Karpas-422 (cell line): ENCODE results near the gene ERICH3. TPM values are rescaled to one million over a fixed set of nuclear protein-coding genes. Genes with fewer than 3 reads are reported as not detected.

ENCODE experiments used
- DNase-seq: peaks from one replicate; pipeline ENCODE4 v3.0.0-alpha.2; 2015
- H2AFZ ChIP-seq: fragments of 200-600 bp; sonication (generic); 2 replicates; pipeline ENCODE4 v1.6.1; 2014; ENCODE audit warnings: antibody characterized with exemption, low read length, mixed read lengths
- H3K27ac ChIP-seq: fragments of 200-600 bp; sonication (generic); 2 replicates; pipeline ENCODE4 v1.5.1; 2014; ENCODE audit warnings: mild to moderate bottlenecking, low read length, moderate library complexity
- H3K27me3 ChIP-seq: fragments of 200-600 bp; sonication (generic); 2 replicates; pipeline ENCODE4 v1.6.1; 2014; ENCODE audit warnings: low read length, mixed read lengths
- H3K36me3 ChIP-seq: fragments of 200-600 bp; sonication (generic); 2 replicates; pipeline ENCODE4 v1.6.1; 2014; ENCODE audit warnings: low read length, mixed read lengths; ENCODE audit not compliant: insufficient read depth
- H3K4me1 ChIP-seq: fragments of 200-600 bp; sonication (generic); 2 replicates; pipeline ENCODE4 v1.6.1; 2014; ENCODE audit warnings: mild to moderate bottlenecking, low read length, mixed read lengths
- H3K4me2 ChIP-seq: fragments of 200-600 bp; sonication (generic); 2 replicates; pipeline ENCODE4 v1.6.1; 2014; ENCODE audit warnings: low read length, low read depth, mild to moderate bottlenecking; ENCODE audit not compliant: poor library complexity, severe bottlenecking
- H3K4me3 ChIP-seq: fragments of 200-600 bp; sonication (generic); 2 replicates; pipeline ENCODE4 v1.5.1; 2014; ENCODE audit warnings: mild to moderate bottlenecking, antibody characterized with exemption, low read length, mixed read lengths
- H3K79me2 ChIP-seq: fragments of 200-600 bp; sonication (generic); 2 replicates; pipeline ENCODE4 v1.6.1; 2014; ENCODE audit warnings: mild to moderate bottlenecking, low read length, mixed read lengths
- H3K9ac ChIP-seq: fragments of 200-600 bp; sonication (generic); 2 replicates; pipeline ENCODE4 v1.6.0; 2014; ENCODE audit warnings: low read length
- H3K9me2 ChIP-seq: fragments of 200-600 bp; sonication (generic), shearing (Covaris generic); replicated peaks from 2 replicates; pipeline ENCODE4 v1.6.0; 2014; ENCODE audit warnings: mild to moderate bottlenecking, low read length, moderate library complexity; ENCODE audit not compliant: insufficient read depth
- H3K9me3 ChIP-seq: fragments of 300-700, 200-600 bp; sonication (generic); 2 replicates; pipeline ENCODE4 v1.6.1; 2014; ENCODE audit warnings: low read length, mixed read lengths
- H4K20me1 ChIP-seq: fragments of 200-600 bp; sonication (generic); 2 replicates; pipeline ENCODE4 v1.6.1; 2014; ENCODE audit warnings: mild to moderate bottlenecking, antibody characterized with exemption, low read length, low read depth; ENCODE audit not compliant: insufficient read depth
- total RNA-seq: library from RNA; depleted of rRNA; stranded (reverse); fragments of >200 nt; shearing (Covaris generic); gene quantifications from 2 replicates; pipeline ENCODE4 v1.2.3, GENCODE V29; 2014; ENCODE audit warnings: low replicate concordance

Gene ERICH3
- total RNA-seq, 1 experiment from 2014 or later = not detected

DNA sequence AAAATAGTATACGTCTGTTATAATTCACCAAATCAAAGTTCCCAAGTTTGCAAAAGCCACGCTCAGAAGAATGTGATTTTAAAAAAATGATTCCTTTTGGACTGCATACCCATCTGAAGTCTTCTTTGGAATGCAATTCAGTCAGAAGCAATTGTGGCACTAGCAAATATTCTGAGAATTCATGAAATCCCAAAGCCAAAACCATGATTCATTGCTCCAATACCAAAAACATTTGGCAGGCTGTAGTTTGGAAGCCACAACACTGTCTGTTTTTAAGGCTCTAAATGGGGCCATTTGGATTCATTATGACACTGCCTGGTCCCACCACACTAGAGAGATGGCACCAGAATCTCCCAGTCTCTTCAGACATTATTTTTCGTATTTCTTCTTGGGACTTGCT is 139.4 kb downstream of the ERICH3 start:
- H3K4me2 ChIP-seq = no peak overlapping the region
- no peaks in the 10 kb centered on the region for H3K36me3 ChIP-seq
- H3K27ac ChIP-seq = no peak overlapping the region
- H2AFZ ChIP-seq = no peak overlapping the region
- DNase-seq = no peak
- no peak overlapping the region for H3K9ac ChIP-seq
- H3K27me3 ChIP-seq = no peaks in the 10 kb centered on the region
- H3K4me1 ChIP-seq = peaks cover 5% of the 10 kb centered on the region; the same call in 1 of the 2 replicates
- no peaks in the 10 kb centered on the region; the same call in 1 of the 2 replicates for H3K9me2 ChIP-seq
- H3K79me2 ChIP-seq = no peaks in the 10 kb centered on the region
- H3K4me3 ChIP-seq = no peak overlapping the region
- no peaks in the 10 kb centered on the region for H4K20me1 ChIP-seq
- H3K9me3 ChIP-seq = no peaks in the 10 kb centered on the region

DNA sequence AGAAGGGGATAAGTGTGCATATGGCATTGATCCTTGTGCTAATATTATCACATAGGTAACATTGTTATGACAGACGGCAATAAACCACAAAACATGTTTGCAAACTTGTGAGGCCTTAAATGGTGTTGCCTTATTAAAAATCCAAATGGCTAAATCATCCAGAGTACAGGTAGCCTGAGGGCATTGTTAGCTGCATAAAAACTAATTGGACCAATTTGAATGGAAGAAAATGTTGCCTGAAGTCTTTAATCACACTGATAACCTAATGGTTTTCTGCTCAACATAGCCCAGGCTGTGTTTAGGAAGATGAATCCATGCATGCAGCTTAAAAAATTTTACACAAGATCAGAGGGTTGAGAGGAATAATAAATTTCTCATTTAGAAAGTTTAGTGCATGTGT is 141.8 kb downstream of the ERICH3 start:
- Histone ChIP-seq H4K20me1 (no peaks in the 10 kb centered on the region), H3K4me2 (no peak overlapping the region), H2AFZ (no peak overlapping the region), H3K4me1 (peaks cover 5% of the 10 kb centered on the region; the same call in 1 of the 2 replicates), H3K9me2 (no peaks in the 10 kb centered on the region), H3K36me3 (no peaks in the 10 kb centered on the region), H3K79me2 (no peaks in the 10 kb centered on the region), H3K9ac (no peak overlapping the region), H3K4me3 (no peak overlapping the region), H3K9me3 (no peaks in the 10 kb centered on the region), H3K27me3 (no peaks in the 10 kb centered on the region), H3K27ac (no peak overlapping the region)
- no peak for DNase-seq

DNA sequence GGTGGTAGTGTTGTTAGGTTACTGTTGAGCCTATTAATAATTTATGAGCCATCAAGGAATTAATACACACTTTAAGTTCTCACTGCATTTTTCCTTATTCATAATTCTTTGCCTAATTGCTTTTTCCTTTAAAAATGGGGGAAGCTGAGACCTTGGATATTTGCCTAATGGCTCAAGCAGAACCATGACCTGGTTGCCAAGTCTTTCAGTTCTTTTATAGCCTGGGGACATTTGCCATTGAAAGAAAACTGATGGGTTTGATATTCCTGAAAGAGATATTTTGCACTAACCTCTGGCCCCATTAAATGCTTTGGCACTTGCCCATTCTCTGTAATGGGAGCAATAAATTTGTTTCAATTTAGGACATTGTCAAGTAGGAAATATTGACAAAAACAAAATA is 142.7 kb downstream of the ERICH3 start:
- H3K4me1 ChIP-seq = peaks cover 5% of the 10 kb centered on the region; the same call in 1 of the 2 replicates
- H3K79me2 ChIP-seq = no peaks in the 10 kb centered on the region
- no peak overlapping the region for H3K4me3 ChIP-seq
- H3K4me2 ChIP-seq = no peak overlapping the region
- H2AFZ ChIP-seq = no peak overlapping the region
- no peaks in the 10 kb centered on the region for H3K27me3 ChIP-seq
- no peak overlapping the region for H3K27ac ChIP-seq
- no peak for DNase-seq
- no peaks in the 10 kb centered on the region for H3K36me3 ChIP-seq
- H3K9me2 ChIP-seq = no peaks in the 10 kb centered on the region
- no peaks in the 10 kb centered on the region for H3K9me3 ChIP-seq
- no peaks in the 10 kb centered on the region for H4K20me1 ChIP-seq
- H3K9ac ChIP-seq = no peak overlapping the region

DNA sequence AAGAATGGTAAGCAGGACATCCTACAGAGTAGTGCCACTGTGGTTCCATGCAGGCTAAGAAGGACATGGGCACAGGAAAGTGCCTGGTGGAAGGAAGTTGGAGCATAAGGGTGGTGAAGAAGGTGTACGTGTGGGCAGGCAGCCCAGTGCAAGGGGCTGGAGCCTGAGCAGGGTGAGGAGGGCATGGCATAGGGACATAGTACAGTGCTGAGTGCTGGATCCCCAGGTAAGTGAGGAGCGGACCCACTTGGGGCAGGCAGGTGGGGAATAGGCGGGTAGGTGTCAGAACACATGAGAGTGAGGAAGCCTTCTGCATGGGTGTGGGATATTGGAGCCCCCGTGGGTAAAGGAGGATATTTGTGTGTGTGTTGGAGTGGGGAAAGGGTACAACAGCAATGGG is 145.5 kb downstream of the ERICH3 start:
- no peaks in the 10 kb centered on the region for H3K9me2 ChIP-seq
- H3K9ac ChIP-seq = no peak overlapping the region
- H4K20me1 ChIP-seq = no peaks in the 10 kb centered on the region
- no peaks in the 10 kb centered on the region for H3K36me3 ChIP-seq
- no peak overlapping the region for H3K27ac ChIP-seq
- H3K4me3 ChIP-seq = no peak overlapping the region
- H3K4me2 ChIP-seq = no peak overlapping the region
- no peaks in the 10 kb centered on the region for H3K9me3 ChIP-seq
- DNase-seq = no peak
- no peak overlapping the region for H2AFZ ChIP-seq
- no peaks in the 10 kb centered on the region for H3K79me2 ChIP-seq
- H3K4me1 ChIP-seq = peaks cover 19% of the 10 kb centered on the region
- H3K27me3 ChIP-seq = no peaks in the 10 kb centered on the region

DNA sequence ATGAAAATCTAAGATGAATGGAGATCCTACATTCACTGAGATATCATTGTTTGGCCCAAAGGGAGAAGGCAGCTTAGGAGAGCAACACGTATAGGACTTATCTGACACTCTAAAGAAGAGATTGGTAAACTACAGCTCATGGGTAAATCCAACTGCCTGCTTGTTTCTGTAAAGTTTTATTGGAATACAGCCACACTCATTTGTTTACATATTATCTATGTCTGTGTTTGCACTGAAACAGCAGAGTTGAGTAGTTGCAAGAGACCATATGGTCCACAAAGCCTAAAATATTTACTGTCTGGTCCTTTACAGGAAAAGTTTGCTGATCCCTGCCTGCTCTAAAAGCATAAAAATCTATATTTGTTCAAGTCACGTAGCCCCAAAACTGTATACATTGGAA is 146.9 kb downstream of the ERICH3 start:
- DNase-seq = no peak
- H3K36me3 ChIP-seq = no peaks in the 10 kb centered on the region
- H4K20me1 ChIP-seq = no peaks in the 10 kb centered on the region
- H3K9me3 ChIP-seq = no peaks in the 10 kb centered on the region
- no peak overlapping the region for H3K27ac ChIP-seq
- no peak overlapping the region for H2AFZ ChIP-seq
- H3K4me1 ChIP-seq = peaks cover 24% of the 10 kb centered on the region
- H3K4me2 ChIP-seq = no peak overlapping the region
- H3K9me2 ChIP-seq = no peaks in the 10 kb centered on the region
- no peak overlapping the region for H3K4me3 ChIP-seq
- no peak overlapping the region for H3K9ac ChIP-seq
- no peaks in the 10 kb centered on the region for H3K79me2 ChIP-seq
- H3K27me3 ChIP-seq = no peaks in the 10 kb centered on the region

DNA sequence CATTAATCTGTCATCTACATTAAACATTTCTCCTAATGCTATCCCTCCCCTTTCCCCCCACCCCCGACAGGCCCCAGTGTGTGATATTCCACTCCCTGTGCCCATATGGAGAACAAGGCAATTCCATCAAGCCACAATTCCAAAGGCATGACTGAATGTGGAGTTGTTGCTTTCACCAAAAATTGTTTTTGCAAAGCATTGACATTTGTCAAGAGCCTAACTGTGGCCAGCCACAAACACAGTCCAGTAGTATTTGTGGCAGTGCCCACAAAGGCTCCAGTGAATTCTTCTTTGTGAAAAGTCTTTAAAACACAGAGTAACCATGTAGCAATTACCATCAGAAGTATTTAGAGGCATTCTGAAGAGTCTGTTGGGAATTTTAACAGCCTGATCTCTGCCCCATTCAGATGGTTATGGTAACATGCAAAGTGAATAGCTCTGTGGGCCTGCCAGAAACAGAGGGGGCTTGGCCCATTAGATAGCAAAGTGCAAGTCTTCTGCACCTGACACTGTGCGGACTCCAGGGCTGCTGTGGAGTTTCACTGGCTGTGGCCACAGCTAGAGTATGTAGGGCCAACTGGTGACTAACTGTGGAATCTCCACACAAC is 149.6 kb downstream of the ERICH3 start:
- no peaks in the 10 kb centered on the region for H3K79me2 ChIP-seq
- H3K27me3 ChIP-seq = no peaks in the 10 kb centered on the region
- no peak overlapping the region for H3K9ac ChIP-seq
- H3K27ac ChIP-seq = no peak overlapping the region
- H3K36me3 ChIP-seq = no peaks in the 10 kb centered on the region
- no peak for DNase-seq
- peak overlapping the region; percentile 38 for H3K4me2 ChIP-seq
- no peak overlapping the region for H3K4me3 ChIP-seq
- peaks cover 19% of the 10 kb centered on the region for H3K4me1 ChIP-seq
- H4K20me1 ChIP-seq = no peaks in the 10 kb centered on the region
- H3K9me2 ChIP-seq = no peaks in the 10 kb centered on the region
- H2AFZ ChIP-seq = no peak overlapping the region; the same call in 1 of the 2 replicates
- H3K9me3 ChIP-seq = no peaks in the 10 kb centered on the region

DNA sequence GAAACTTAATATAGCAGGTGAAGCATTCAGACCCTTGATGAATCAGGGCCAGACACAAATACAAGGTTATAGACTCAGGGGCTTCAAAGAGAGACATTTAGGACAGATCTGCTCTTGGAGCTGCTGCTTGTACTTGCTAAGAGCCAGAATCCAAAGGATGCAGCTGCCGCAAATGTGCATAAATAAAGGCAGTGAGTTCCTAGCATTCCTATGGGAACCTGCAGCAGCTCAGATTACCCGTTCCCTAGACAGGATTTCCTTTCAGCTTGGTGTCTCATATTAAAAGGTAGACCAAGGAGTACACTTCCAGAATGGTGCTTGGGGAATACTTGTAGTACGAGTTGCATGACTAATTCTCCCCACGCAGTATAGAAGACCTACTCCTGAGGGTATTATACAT is 151.4 kb downstream of the ERICH3 start:
- Histone ChIP-seq H3K4me2 (no peak overlapping the region), H3K4me3 (no peak overlapping the region), H3K36me3 (no peaks in the 10 kb centered on the region), H4K20me1 (no peaks in the 10 kb centered on the region), H3K79me2 (no peaks in the 10 kb centered on the region), H3K27ac (no peak overlapping the region), H3K9me2 (no peaks in the 10 kb centered on the region), H3K4me1 (peaks cover 32% of the 10 kb centered on the region), H3K9me3 (no peaks in the 10 kb centered on the region), H2AFZ (no peak overlapping the region), H3K9ac (no peak overlapping the region), H3K27me3 (no peaks in the 10 kb centered on the region)
- DNase-seq = no peak
